IMR-90 (cell line): Measurements from ENCODE around the gene WNT7A. TPM values are rescaled to one million over a fixed set of nuclear protein-coding genes. Genes with fewer than 3 reads are reported as not detected.

Source experiments
- ATAC-seq: fragments of 200-7000 bp; cut with Tn5 transposase; 2 replicates; pipeline ENCODE4 v1.9.1; 2020; ENCODE audit warnings: low read depth, mild to moderate bottlenecking, moderate library complexity
- BruUV-seq: library from RNA; stranded (reverse); fragments of 400-500 nt; replicated peaks from 2 replicates; lab custom pipeline; 2021; lab: Mats Ljungman, UMichigan
- CTCF ChIA-PET: fragments of 300-600 bp; formaldehyde crosslinking; extraction: SDS; loops from one replicate; lab custom pipeline; 2021; ENCODE audit warnings: antibody characterized with exemption; lab: Yijun Ruan, JAX
- POLR2A ChIA-PET: fragments of 300-600 bp; sonication (Branson Sonifier 250); formaldehyde crosslinking; loops from one replicate; lab custom pipeline; 2022; ENCODE audit warnings: antibody characterized with exemption; ENCODE audit not compliant: unreplicated experiment; lab: Charles Lee
- DNase-seq: peaks from one replicate; pipeline ENCODE4 v3.0.0; 2013
- H2AFZ ChIP-seq: replicated peaks from 2 replicates; pipeline ENCODE3; 2013; ENCODE audit warnings: low read length, mild to moderate bottlenecking; ENCODE audit not compliant: poor library complexity
- H2AK5ac ChIP-seq: 2 replicates; pipeline ENCODE4 v1.6.1; 2013; ENCODE audit warnings: low read depth, low read length, inconsistent platforms
- H2AK9ac ChIP-seq: replicated peaks from 2 replicates; pipeline ENCODE3; 2013; ENCODE audit warnings: mild to moderate bottlenecking, low read depth, low read length, moderate library complexity; ENCODE audit not compliant: poor library complexity
- H2BK120ac ChIP-seq: 2 replicates; pipeline ENCODE4 v1.6.1; 2013; ENCODE audit warnings: low read depth, low read length, inconsistent platforms
- H2BK15ac ChIP-seq: 3 replicates; pipeline ENCODE4 v1.6.1; 2013; ENCODE audit warnings: low read depth, low read length, inconsistent platforms
- H2BK20ac ChIP-seq: 2 replicates; pipeline ENCODE4 v1.6.1; 2013; ENCODE audit warnings: low read depth, mild to moderate bottlenecking, inconsistent platforms, low read length, moderate library complexity
- H2BK5ac ChIP-seq: 2 replicates; pipeline ENCODE4 v1.6.1; 2013; ENCODE audit warnings: mild to moderate bottlenecking, low read depth, low read length, inconsistent platforms; ENCODE audit not compliant: poor library complexity, severe bottlenecking
- H3K14ac ChIP-seq: replicated peaks from 2 replicates; pipeline ENCODE4 v1.6.1; 2013; ENCODE audit warnings: low read depth, low read length, inconsistent platforms
- H3K18ac ChIP-seq: 2 replicates; pipeline ENCODE4 v1.6.1; 2013; ENCODE audit warnings: low read depth, low read length, control low read depth
- H3K23ac ChIP-seq: 2 replicates; pipeline ENCODE4 v1.6.1; 2013; ENCODE audit warnings: low read depth, low read length, inconsistent platforms
- H3K27ac ChIP-seq: 2 replicates; pipeline ENCODE4 v1.5.1; 2013; ENCODE audit warnings: mild to moderate bottlenecking, control low read depth, low read length; ENCODE audit not compliant: insufficient read depth
- H3K27me3 ChIP-seq: 2 replicates; pipeline ENCODE4 v1.6.1; 2013; ENCODE audit warnings: low read length; ENCODE audit not compliant: control insufficient read depth, insufficient read depth
- H3K36me3 ChIP-seq: 2 replicates; pipeline ENCODE4 v1.6.1; 2013; ENCODE audit warnings: low read length, mixed read lengths; ENCODE audit not compliant: control insufficient read depth, insufficient read depth
- H3K4ac ChIP-seq: 2 replicates; pipeline ENCODE4 v1.6.1; 2013; ENCODE audit warnings: low read depth, low read length, inconsistent platforms
- H3K4me1 ChIP-seq: 2 replicates; pipeline ENCODE4 v1.6.1; 2013; ENCODE audit warnings: low read length, mixed read lengths; ENCODE audit not compliant: control insufficient read depth, insufficient read depth
- H3K4me2 ChIP-seq: 2 replicates; pipeline ENCODE4 v1.6.1; 2013; ENCODE audit warnings: low read depth, mild to moderate bottlenecking, control low read depth, low read length, moderate library complexity
- H3K4me3 ChIP-seq: 2 replicates; pipeline ENCODE4 v1.5.1; 2013; ENCODE audit warnings: low read depth, mild to moderate bottlenecking, control low read depth, low read length, moderate library complexity; ENCODE audit not compliant: insufficient read depth
- H3K56ac ChIP-seq: 2 replicates; pipeline ENCODE4 v1.6.1; 2013; ENCODE audit warnings: low read length, inconsistent platforms; ENCODE audit not compliant: insufficient read depth; ENCODE audit errors: extremely low read depth
- H3K79me1 ChIP-seq, 2 experiments: 2 replicates each; pipeline ENCODE4 v1.6.1; 2013; ENCODE audit warnings: low read length in 2 of 2, inconsistent platforms in 1 of 2, low read depth in 1 of 2
- H3K9ac ChIP-seq: 2 replicates; pipeline ENCODE4 v1.6.1; 2013; ENCODE audit warnings: low read depth, low read length, control low read depth
- H3K9me1 ChIP-seq: 2 replicates; pipeline ENCODE4 v1.6.1; 2013; ENCODE audit warnings: low read length, inconsistent platforms; ENCODE audit not compliant: insufficient read depth
- H3K9me3 ChIP-seq: 2 replicates; pipeline ENCODE4 v1.6.1; 2013; ENCODE audit warnings: low read length; ENCODE audit not compliant: control insufficient read depth, insufficient read depth
- H4K20me1 ChIP-seq: 2 replicates; pipeline ENCODE4 v1.6.1; 2013; ENCODE audit warnings: low read length, inconsistent platforms; ENCODE audit not compliant: insufficient read depth
- H4K5ac ChIP-seq: 2 replicates; pipeline ENCODE4 v1.6.1; 2013; ENCODE audit warnings: mild to moderate bottlenecking, low read depth, low read length, control low read depth
- H4K8ac ChIP-seq, 2 experiments: 2 replicates each; pipeline ENCODE4 v1.6.1; 2013; ENCODE audit warnings: low read depth in 2 of 2, low read length in 2 of 2, control low read depth in 1 of 2, inconsistent platforms in 1 of 2
- H4K91ac ChIP-seq: 2 replicates; pipeline ENCODE4 v1.6.1; 2013; ENCODE audit warnings: low read depth, low read length, inconsistent platforms; ENCODE audit not compliant: insufficient read depth
- NFE2L2 ChIP-seq: fragments of 150-350 bp; IDR thresholded peaks from 2 replicates; pipeline ENCODE4 v1.6.1; 2016; ENCODE audit warnings: low read depth, mild to moderate bottlenecking, low read length
- WGBS, 2 experiments: methylation state at CpG; one replicate each; pipeline versions ENCODE4 v1.1.5 to v1.1.7; 2013; ENCODE audit warnings: missing lambda C conversion rate in 2 of 2; ENCODE audit not compliant: insufficient read length in 1 of 2; ENCODE audit errors: extremely low coverage in 2 of 2; 5-methylcytosine and 5-hydroxymethylcytosine counted together
- dilution Hi-C: fragments of 300-500 bp; cut with HindIII; formaldehyde crosslinking; loops from one replicate; pipeline ENCODE4 v1.14.3; 2018; ENCODE audit warnings: low sequenced_read_pairs; ENCODE audit not compliant: unreplicated experiment
- in situ Hi-C: fragments of 300-500 bp; cut with MboI; formaldehyde crosslinking; loops from 3 replicates; pipeline ENCODE4 v1.14.3; 2019; ENCODE audit warnings: low sequenced_read_pairs, inconsistent platforms, mixed read lengths
- intact Hi-C: fragments of 100-400 bp; cut with micrococcal nuclease; formaldehyde crosslinking; loops from 2 replicates; pipeline ENCODE4 v1.10.0; 2022
- polyA plus RNA-seq, 3 experiments: library from polyadenylated mRNA; depleted of rRNA; stranded (reverse); fragments of >200 nt; gene quantifications; 2 replicates each; pipeline ENCODE4 v1.2.3, GENCODE V29; 2012; ENCODE audit warnings: low replicate concordance in 1 of 3
- total RNA-seq: library from RNA; depleted of rRNA; stranded (reverse); fragments of >200 nt; gene quantifications from 2 replicates; pipeline ENCODE4 v1.2.3, GENCODE V29; 2012

WNT7A gene
- total and polyA plus RNA-seq, 2 of the 4 experiments (the other 2 are of a cell fraction) = not detected

DNA sequence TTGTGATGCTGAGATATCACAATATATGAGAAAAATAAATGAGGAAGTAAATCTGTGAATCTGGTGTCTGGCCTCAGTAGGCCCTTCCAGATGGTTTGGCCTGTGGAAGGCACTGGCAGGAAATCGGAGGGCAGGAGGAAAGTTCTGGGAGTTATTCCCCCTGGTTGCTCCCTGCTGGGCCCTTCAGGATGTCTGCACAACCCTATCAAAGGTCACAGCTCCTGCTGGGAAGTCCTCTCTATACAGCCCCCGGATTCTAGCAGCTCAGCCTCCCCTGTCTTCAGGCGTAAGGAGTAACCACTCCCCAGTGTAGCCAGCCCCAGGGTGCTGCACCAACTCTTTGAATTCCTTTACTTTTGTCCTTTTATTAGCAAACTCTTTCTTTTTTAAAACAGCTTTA, 56.2 kb downstream of the WNT7A start:
- H2BK5ac ChIP-seq = no peak overlapping the region
- BruUV-seq = no TSS peak
- H3K36me3 ChIP-seq = no peaks in the 10 kb centered on the region
- no peak overlapping the region for H3K4me3 ChIP-seq
- ChIA-PET CTCF (no interaction called here), POLR2A (no interaction called here)
- H3K79me1 ChIP-seq = no peaks in the 10 kb centered on the region
- no peak overlapping the region for H2AK5ac ChIP-seq
- no peak for TF ChIP-seq NFE2L2
- dilution Hi-C loops = no loop called here
- ATAC-seq = no peak
- no peak overlapping the region for H4K91ac ChIP-seq
- H4K8ac ChIP-seq = no peak overlapping the region
- no peaks in the 10 kb centered on the region for H4K20me1 ChIP-seq
- H3K4ac ChIP-seq = no peak overlapping the region
- no CpG with 5 or more reads among the region's 3 CpGs for WGBS, 2 experiments
- no peaks in the 10 kb centered on the region for H3K9me1 ChIP-seq
- H3K27me3 ChIP-seq = no peaks in the 10 kb centered on the region
- H3K9ac ChIP-seq = no peak overlapping the region
- H2BK20ac ChIP-seq = no peak overlapping the region
- no peak overlapping the region for H2BK120ac ChIP-seq
- no peaks in the 10 kb centered on the region for H3K4me1 ChIP-seq
- H2AK9ac ChIP-seq = no peak overlapping the region
- peaks cover 7% of the 10 kb centered on the region; the same call in 1 of the 2 replicates for H3K9me3 ChIP-seq
- H3K4me2 ChIP-seq = no peak overlapping the region
- in situ Hi-C loops = no loop called here
- no peak overlapping the region for H2BK15ac ChIP-seq
- no peak overlapping the region for H3K56ac ChIP-seq
- intact Hi-C loops = no loop called here
- H4K5ac ChIP-seq = no peak overlapping the region
- no peak for DNase-seq
- H3K14ac ChIP-seq = no peak overlapping the region
- H3K27ac ChIP-seq = no peak overlapping the region
- H2AFZ ChIP-seq = no peak overlapping the region
- H3K23ac ChIP-seq = no peak overlapping the region
- no peak overlapping the region for H3K18ac ChIP-seq
